ENCODE data around the gene IBTK. TPM values are rescaled to one million over a fixed set of nuclear protein-coding genes. Genes with fewer than 3 reads are reported as not detected.

The IBTK gene
- 47.4 and 64.1 TPM in 2 replicates for total RNA-seq

GRCh38 chr6:82247505-82248272 lies at the start of gene IBTK:
Gene IBTK (minus strand): TSS chr6:82247744. CDS start chr6:82240486, 7,258 bp downstream.

Other genes starting within 250 kb of the IBTK start
- 69.5 and 138 TPM in 2 replicates for gene TPBG, start 116.1 kb upstream of the IBTK start, total RNA-seq

Data from smooth muscle cell of the pulmonary artery (primary cell).